Progenitor cell of endocrine pancreas (in vitro differentiated cells): ENCODE measurements around the gene RGL4. TPM values are rescaled to one million over a fixed set of nuclear protein-coding genes. Genes with fewer than 3 reads are reported as not detected.
"Not testable (repeated sequence)": the region's sequence is repeated elsewhere in the genome, so short reads cannot be mapped to it uniquely, and the experiment has no call there.

ENCODE experiments used
- DNase-seq: peaks from one replicate; pipeline ENCODE4 v3.0.0; 2021; ENCODE audit warnings: low spot score; ENCODE audit not compliant: unreplicated experiment
- H3K27ac Mint-ChIP-seq: 2 replicates; pipeline ENCODE4 v1.8.0; 2021; ENCODE audit warnings: mild to moderate bottlenecking, moderate library complexity, mixed read lengths
- H3K27me3 Mint-ChIP-seq: 2 replicates; pipeline ENCODE4 v1.8.0; 2021; ENCODE audit warnings: mixed read lengths
- H3K36me3 Mint-ChIP-seq: 2 replicates; pipeline ENCODE4 v1.8.0; 2022; ENCODE audit warnings: mixed read lengths; ENCODE audit not compliant: insufficient read depth
- H3K4me1 Mint-ChIP-seq: 2 replicates; pipeline ENCODE4 v1.8.0; 2021; ENCODE audit warnings: low read depth, mixed read lengths
- H3K4me3 Mint-ChIP-seq: 2 replicates; pipeline ENCODE4 v1.8.0; 2021; ENCODE audit warnings: low read depth, mild to moderate bottlenecking, moderate library complexity, mixed read lengths
- H3K9me3 Mint-ChIP-seq: 2 replicates; pipeline ENCODE4 v1.8.0; 2021; ENCODE audit warnings: low read depth, mixed read lengths
- CTCF ChIP-seq: fragments of 200-600 bp; sonication (generic); IDR thresholded peaks from one replicate; pipeline ENCODE4 v1.5.0; 2021; ENCODE audit warnings: antibody characterized with exemption, mild to moderate bottlenecking; ENCODE audit not compliant: unreplicated experiment
- total RNA-seq: library from RNA; stranded (reverse); gene quantifications from 2 replicates; pipeline ENCODE4 v1.2.1, GENCODE V29; 2021

The RGL4 gene
- total RNA-seq, 1 donor from 2014 or later: 0.07 TPM

DNA sequence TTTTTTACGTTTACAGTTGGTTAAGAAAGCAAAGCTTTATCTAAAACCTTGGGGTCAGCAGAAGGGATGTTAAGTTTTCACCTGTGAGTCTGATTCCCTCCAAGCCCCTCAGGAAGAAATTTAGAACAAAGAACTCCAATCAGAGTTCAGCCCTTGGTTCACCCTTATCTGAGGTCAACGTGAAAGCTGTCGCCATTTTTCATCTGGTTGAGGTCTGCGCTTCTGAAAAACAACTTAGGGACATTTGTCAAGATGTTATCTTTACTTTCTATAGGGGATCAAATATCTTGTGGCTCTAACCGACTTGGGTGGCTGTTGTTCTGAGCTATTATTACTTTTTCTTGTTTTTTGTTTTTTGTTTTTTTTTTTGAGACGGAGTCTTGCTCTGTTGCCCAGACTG is 30.0 kb downstream of the RGL4 start:
- Mint-ChIP-seq H3K27me3 (no peaks in the 10 kb centered on the region), H3K4me3 (no peak overlapping the region), H3K4me1 (peaks cover 2% of the 10 kb centered on the region), H3K27ac (peak overlapping the region; percentile 37), H3K36me3 (no peaks in the 10 kb centered on the region), H3K9me3 (no peaks in the 10 kb centered on the region)
- no peak for DNase-seq
- no peak for TF ChIP-seq CTCF

DNA sequence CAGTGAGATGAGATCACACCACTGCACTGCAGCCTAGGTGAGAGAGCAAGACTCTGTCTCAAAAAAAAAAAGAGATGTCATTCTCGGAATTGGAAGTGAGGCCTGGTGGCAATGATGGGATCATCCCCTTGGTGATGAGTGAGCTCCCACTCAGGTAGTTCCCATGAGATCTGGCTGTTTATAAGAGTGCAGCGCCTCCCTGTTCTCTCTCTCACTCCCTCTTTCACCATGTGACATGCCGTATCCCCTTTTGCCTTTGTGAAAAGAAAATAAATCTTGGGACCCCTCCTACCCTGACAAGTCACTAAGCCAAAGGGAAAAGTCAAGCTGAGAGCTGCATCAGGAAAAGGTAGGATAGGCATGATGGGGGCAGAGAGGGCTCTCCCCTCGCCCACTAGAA is 31.3 kb downstream of the RGL4 start:
- no peaks in the 10 kb centered on the region for H3K36me3 Mint-ChIP-seq
- no peaks in the 10 kb centered on the region for H3K9me3 Mint-ChIP-seq
- TF ChIP-seq CTCF: no peak
- no peak overlapping the region for H3K27ac Mint-ChIP-seq
- H3K4me3 Mint-ChIP-seq: no peak overlapping the region
- no peaks in the 10 kb centered on the region for H3K27me3 Mint-ChIP-seq
- peaks cover 2% of the 10 kb centered on the region for H3K4me1 Mint-ChIP-seq
- DNase-seq: no peak

DNA sequence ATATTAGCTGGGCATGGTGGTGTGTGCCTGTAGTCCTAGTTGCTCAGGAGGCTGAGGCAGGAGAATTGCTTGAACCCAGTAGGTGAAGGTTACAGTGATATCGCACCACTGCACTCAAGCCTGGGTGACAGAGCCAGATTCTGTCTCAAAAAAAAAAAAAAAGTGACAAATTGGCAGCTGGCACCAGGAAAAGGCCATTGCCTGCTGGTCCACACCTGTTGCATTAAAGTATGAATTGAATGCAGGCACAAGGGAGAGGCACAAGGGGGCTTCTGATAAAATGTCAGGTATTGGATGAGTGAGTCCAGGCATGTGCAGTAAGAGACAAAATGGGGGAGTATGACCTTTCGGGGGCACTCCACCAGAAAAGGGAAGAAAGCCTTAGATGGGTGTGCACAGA is 31.9 kb downstream of the RGL4 start:
- TF ChIP-seq CTCF: no peak
- H3K27me3 Mint-ChIP-seq: no peaks in the 10 kb centered on the region
- H3K4me1 Mint-ChIP-seq: no peaks in the 10 kb centered on the region
- H3K27ac Mint-ChIP-seq: no peak overlapping the region
- H3K4me3 Mint-ChIP-seq: no peak overlapping the region
- H3K36me3 Mint-ChIP-seq: no peaks in the 10 kb centered on the region
- no peak for DNase-seq
- no peaks in the 10 kb centered on the region for H3K9me3 Mint-ChIP-seq

DNA sequence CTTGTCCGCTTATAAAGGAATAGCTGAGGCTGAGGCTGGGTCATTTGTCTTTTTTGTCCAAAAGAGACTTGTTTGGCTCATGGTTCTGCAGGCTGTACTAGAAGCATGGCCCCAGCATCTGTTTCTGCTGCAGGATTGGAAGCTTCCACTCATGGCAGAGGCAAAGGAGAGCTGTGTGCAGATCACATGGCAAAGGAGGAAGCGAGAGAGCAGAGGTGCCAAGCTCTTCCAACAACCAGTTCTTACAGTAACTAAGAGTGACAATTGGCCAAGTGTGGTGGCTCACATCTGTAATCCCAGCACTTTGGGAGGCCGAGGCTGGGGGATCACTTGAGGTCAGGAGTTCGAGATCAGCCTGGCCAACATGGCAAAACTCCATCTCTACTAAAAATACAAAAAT is 37.3 kb downstream of the RGL4 start:
- not testable (repeated sequence) for H3K4me1 Mint-ChIP-seq, H3K27ac Mint-ChIP-seq, H3K36me3 Mint-ChIP-seq, H3K9me3 Mint-ChIP-seq, DNase-seq, H3K27me3 Mint-ChIP-seq, H3K4me3 Mint-ChIP-seq

GRCh38 chr22:23737696-23738095 is 46.9 kb downstream of the RGL4 start:
- H3K27ac Mint-ChIP-seq: no peak overlapping the region
- H3K9me3 Mint-ChIP-seq: no peaks in the 10 kb centered on the region
- H3K4me3 Mint-ChIP-seq: no peak overlapping the region
- no peaks in the 10 kb centered on the region for H3K27me3 Mint-ChIP-seq
- H3K4me1 Mint-ChIP-seq: no peaks in the 10 kb centered on the region
- DNase-seq: no peak
- peaks cover 2% of the 10 kb centered on the region for H3K36me3 Mint-ChIP-seq
- TF ChIP-seq CTCF: no peak

GRCh38 chr22:23742505-23743264 is 51.9 kb downstream of the RGL4 start:
- Mint-ChIP-seq H3K27ac (no peak overlapping the region), H3K9me3 (peaks cover 8% of the 10 kb centered on the region), H3K4me1 (peaks cover 11% of the 10 kb centered on the region), H3K36me3 (peaks cover 24% of the 10 kb centered on the region), H3K27me3 (no peaks in the 10 kb centered on the region), H3K4me3 (no peak overlapping the region)
- TF ChIP-seq CTCF: no peak
- DNase-seq: no peak
